Urinary bladder (tissue), 4 donors: ENCODE data around the gene LKAAEAR1. TPM values are rescaled to one million over a fixed set of nuclear protein-coding genes. Genes with fewer than 3 reads are reported as not detected.
"Not testable (repeated sequence)": the region's sequence is repeated elsewhere in the genome, so short reads cannot be mapped to it uniquely, and the experiment has no call there.

Experiments
- DNase-seq: peaks from one replicate; pipeline ENCODE4 v3.0.0-alpha.2; 2015; ENCODE audit errors: extremely low spot score
- H3K27ac ChIP-seq: one replicate; pipeline ENCODE4 v1.5.1; 2013; ENCODE audit warnings: low read depth, mild to moderate bottlenecking, moderate library complexity
- H3K36me3 ChIP-seq: one replicate; pipeline ENCODE4 v1.6.1; 2013; ENCODE audit warnings: mild to moderate bottlenecking, moderate library complexity; ENCODE audit not compliant: insufficient read depth
- H3K4me1 ChIP-seq: one replicate; pipeline ENCODE4 v1.6.1; 2013; ENCODE audit warnings: mild to moderate bottlenecking, moderate library complexity; ENCODE audit not compliant: insufficient read depth
- H3K4me3 ChIP-seq: one replicate; pipeline ENCODE4 v1.5.1; 2013; ENCODE audit warnings: low read depth, low read length
- WGBS: extraction: QIAGEN DNeasy Blood & Tissue Kit; methylation state at CpG from one replicate; pipeline ENCODE4 v1.1.7; 2013; 5-methylcytosine and 5-hydroxymethylcytosine counted together
- polyA plus RNA-seq: library from polyadenylated mRNA; stranded (reverse); fragments of 200-250 nt; gene quantifications from one replicate; pipeline ENCODE4 v1.2.3, GENCODE V29; 2013
- total RNA-seq: library from RNA; depleted of rRNA; stranded (reverse); fragments of >200 nt; gene quantifications from one replicate; pipeline ENCODE4 v1.2.3, GENCODE V29; 2014
- donor health status: healthy with polysubstance abuse.
- donor health status: healthy.

The LKAAEAR1 gene, protein sequence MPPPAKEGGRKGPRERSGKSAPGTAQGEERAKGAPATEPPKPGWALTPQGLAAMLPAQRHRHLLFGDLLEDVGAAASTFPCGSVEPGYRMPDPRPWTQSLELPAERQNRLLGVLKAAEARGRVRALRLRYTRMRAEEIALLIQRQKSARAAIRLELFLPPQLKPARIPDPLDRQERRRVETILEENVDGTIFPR
- total RNA-seq (not detected), polyA plus RNA-seq (0.48 TPM)

DNA sequence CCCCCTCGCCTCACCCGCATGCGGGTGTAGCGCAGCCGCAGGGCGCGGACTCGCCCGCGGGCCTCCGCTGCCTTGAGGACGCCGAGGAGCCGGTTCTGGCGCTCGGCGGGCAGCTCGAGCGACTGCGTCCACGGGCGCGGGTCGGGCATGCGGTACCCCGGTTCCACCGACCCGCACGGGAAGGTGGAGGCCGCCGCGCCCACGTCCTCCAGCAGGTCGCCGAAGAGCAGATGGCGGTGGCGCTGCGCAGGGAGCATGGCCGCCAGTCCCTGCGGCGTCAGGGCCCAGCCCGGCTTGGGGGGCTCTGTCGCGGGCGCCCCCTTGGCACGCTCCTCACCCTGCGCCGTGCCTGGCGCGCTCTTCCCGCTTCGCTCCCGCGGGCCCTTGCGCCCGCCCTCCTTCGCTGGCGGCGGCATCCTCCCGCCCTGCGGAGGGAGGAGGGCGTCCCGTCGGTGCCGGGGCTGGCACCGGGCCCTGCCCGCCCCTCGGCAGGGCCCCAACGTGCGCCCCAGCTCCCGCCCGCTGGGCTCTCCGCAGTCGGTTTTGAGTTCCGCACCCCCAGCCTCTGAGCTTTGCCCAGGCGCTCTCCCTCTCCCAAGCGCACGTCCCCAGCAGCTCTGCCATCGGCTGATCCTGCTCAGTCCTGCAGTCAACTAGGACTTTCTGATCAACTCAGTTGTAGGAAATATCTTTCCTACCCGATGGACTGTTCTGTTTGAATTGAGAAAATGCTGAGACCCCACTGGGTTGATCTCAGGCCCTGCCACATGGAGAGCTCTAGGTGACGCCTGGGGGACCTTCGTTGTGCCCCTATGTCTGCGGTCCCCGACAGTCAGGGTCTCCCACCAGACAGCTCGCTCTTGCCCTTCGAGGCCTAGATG is at the start of gene LKAAEAR1:
LKAAEAR1 (minus strand) TSS at position 595 of the 881 bp plus-strand sequence; CDS start at position 416, 179 bp downstream.
- Histone ChIP-seq H3K4me1 (no peaks in the 10 kb centered on the region), H3K36me3 (no peaks in the 10 kb centered on the region), H3K27ac (no peak within 1 kb of the TSS), H3K4me3 (peak within 1 kb of the TSS; percentile 35)
- no peak for DNase-seq
- 2% methylated on average over 86 of the region's 86 CpGs for WGBS

DNA sequence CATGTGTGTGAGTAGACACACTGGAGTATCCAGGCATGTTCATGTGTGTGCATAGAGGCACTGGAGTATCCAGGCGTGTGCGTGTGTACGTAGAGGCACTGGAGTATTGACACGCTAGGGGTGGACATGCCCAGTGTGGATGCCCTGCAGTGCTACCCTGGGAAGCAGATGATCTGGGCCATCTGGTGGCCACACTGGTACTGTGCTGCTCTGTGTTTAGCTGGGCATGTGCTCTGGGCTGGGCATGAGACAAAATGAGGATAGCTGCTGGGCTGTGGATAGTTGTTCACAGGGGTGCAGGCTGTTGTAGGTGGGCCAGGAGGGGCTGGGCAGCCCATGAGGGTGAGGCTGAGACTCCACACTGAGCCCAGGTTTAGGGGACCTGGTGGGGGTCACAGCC is 47.2 kb upstream of the LKAAEAR1 start:
- DNase-seq, result no peak
- 77% methylated on average over 4 of the region's 4 CpGs for WGBS

DNA sequence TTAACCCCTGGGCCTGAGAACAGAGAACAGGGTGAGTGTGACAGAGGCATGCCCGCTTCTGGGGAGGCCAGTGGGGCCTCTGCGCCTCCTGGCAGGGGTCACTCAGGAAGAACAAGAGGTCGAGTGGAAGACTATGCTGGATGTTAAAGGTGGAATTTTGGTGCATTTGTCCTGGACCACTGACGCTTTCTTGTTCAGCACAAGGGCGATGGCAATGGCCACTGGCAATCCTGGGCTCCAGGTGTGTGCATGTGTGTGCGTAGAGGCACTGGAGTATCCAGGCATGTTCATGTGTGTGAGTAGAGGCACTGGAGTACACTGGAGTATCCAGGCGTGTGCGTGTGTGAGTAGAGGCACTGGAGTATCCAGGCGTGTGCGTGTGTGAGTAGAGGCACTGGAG is 46.7 kb upstream of the LKAAEAR1 start:
- Histone ChIP-seq H3K4me1 (no peaks in the 10 kb centered on the region), H3K36me3 (no peaks in the 10 kb centered on the region), H3K4me3 (no peak overlapping the region), H3K27ac (no peak overlapping the region)
- 83% methylated on average over 10 of the region's 10 CpGs for WGBS
- no peak for DNase-seq

More for the DNA sequence above, 47.2 kb upstream of the LKAAEAR1 start:
- Histone ChIP-seq H3K27ac (no peak overlapping the region), H3K36me3 (no peaks in the 10 kb centered on the region), H3K4me1 (no peaks in the 10 kb centered on the region), H3K4me3 (no peak overlapping the region)

DNA sequence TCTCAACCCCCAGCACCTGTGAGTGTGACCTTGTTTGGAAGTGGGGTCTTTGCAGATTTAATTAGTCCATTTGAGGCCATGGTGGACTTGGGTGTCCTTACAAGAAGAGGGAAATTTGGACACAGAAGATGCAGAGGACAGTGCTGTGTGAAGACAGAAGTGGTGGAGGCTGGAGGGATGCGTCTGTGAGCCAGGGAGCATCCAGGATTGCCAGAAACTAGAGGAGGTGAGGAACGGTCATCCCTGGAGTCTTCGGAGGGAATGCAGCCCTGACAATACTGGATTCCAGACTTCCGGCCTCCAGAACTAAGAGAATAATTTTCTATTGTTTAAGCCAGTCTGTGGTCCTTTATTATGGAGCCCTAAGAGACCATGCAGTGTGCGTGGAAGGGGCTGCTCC is 46.1 kb upstream of the LKAAEAR1 start:
- no peak for DNase-seq
- no peaks in the 10 kb centered on the region for H3K4me1 ChIP-seq
- WGBS, result 65% methylated on average over 5 of the region's 5 CpGs
- no peaks in the 10 kb centered on the region for H3K36me3 ChIP-seq
- H3K27ac ChIP-seq, result no peak overlapping the region
- no peak overlapping the region for H3K4me3 ChIP-seq

DNA sequence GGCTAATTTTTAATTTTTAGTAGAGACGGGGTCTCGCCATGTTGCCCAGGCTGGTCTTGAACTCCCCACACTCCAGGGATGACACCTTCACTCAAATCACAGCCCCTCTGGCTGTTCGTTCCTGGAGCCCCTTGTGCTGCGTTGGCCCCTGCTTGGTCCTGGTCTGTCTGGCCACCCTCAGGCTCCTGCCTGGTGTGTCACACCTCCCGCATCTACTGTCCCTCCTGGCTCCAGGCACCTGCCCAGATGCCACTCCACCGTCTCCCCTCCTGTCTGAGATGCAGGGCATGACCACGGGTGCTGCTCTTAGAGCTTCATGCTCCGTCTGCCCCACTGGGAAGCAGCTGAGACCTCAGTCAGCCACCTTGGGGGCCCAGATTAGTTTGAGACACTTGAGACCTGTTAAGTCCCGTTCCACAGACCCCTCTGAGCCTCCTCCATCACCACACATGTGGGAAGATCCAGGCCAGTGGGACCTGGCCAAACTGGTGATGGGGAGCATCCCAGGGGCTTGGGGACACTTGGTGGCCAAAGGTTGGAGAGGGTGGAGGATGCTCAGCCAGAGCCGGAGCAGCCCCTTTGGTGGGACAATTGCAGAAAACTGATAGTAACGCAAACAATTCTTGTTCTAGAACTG is 45.1 kb upstream of the LKAAEAR1 start:
- 81% methylated on average over 11 of the region's 11 CpGs for WGBS
- DNase-seq, result no peak
- Histone ChIP-seq H3K4me3 (no peak overlapping the region), H3K4me1 (no peaks in the 10 kb centered on the region), H3K36me3 (no peaks in the 10 kb centered on the region), H3K27ac (no peak overlapping the region)

DNA sequence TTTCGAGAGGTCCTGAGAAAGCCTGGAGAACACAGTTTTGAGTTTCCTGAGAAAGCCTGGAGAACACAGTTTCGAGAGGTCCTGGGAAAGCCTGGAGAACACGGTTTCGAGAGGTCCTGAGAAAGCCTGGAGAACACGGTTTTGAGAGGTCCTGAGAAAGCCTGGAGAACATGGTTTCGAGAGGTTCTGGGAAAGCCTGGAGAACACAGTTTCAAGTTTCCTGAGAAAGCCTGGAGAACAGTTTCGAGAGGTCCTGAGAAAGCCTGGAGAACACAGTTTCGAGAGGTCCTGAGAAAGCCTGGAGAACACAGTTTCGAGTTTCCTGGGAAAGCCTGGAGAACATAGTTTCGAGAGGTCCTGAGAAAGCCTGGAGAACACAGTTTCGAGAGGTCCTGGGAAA is 39.3 kb upstream of the LKAAEAR1 start:
- H3K36me3 ChIP-seq, H3K27ac ChIP-seq, DNase-seq, H3K4me1 ChIP-seq, H3K4me3 ChIP-seq: not testable (repeated sequence)
- 83% methylated on average over 11 of the region's 11 CpGs for WGBS

DNA sequence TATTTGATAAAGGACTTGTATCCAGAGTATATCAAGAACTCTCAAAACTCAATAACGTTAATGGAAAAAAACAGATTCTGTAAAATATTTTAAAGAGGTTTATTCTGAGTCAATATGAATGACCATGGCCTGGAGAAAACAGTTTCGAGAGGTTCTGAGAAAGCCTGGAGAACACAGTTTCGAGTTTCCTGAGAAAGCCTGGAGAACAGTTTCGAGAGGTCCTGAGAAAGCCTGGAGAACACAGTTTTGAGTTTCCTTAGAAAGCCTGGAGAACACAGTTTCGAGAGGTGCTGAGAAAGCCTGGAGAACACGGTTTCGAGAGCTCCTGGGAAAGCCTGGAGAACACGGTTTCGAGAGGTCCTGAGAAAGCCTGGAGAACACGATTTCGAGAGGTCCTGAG is 38.7 kb upstream of the LKAAEAR1 start:
- not testable (repeated sequence) for DNase-seq, H3K4me3 ChIP-seq, H3K27ac ChIP-seq, H3K4me1 ChIP-seq, H3K36me3 ChIP-seq
- 83% methylated on average over 11 of the region's 11 CpGs for WGBS

DNA sequence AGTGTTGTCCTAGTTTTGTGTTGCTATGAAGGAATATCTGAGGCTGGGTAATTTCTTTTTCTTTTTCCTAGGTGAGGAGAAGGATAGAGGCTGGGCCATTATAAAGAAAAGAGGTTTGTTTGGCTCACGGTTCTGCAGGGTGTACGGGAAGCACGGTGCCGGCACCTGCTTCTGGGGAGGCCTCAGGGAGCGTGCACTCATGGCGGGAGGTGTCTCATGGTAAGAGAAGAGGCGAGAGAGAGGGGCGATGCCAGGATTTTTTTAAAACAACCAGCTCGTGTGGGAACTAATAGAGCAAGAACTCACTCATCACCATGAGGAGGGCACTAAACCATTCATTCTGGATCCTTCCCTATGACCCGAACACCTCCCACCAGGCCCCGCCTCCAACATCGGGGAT is 37.4 kb upstream of the LKAAEAR1 start:
- no peak overlapping the region for H3K4me3 ChIP-seq
- no peak for DNase-seq
- H3K27ac ChIP-seq, result no peak overlapping the region
- no peaks in the 10 kb centered on the region for H3K4me1 ChIP-seq
- 84% methylated on average over 12 of the region's 12 CpGs for WGBS
- no peaks in the 10 kb centered on the region for H3K36me3 ChIP-seq

DNA sequence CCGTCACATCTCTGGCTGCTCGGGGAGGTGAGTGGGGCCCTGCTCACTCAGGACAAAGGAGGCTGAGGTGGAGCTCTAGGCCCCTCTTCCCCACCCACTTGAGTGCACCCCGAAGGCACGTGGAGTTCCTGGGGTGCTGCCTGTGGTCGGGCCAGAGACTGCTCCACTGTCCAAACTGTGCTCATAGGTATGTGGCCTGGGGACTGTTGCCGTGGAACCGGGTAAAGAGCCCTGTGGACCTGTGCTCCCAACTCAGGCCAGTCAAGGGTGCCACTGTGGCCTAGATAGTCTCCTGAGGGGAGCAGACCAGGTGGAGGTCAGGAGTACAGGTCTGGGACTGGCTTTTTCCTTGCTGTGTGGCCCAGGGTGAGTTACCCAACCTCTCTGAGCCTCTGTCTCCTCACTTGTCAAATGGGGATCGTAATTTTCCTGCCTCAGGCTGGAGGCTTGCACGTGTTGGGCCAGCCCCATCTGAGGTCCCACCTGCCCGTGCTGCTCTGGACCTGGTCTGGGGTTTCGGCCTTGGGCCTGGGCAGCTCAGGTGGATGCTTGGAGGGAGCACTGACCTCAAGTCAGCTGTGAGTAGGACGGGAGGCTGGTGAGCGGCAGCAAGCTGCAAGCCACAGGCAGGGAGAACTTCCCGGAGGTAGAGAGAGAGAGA is 35.6 kb upstream of the LKAAEAR1 start:
- H3K4me3 ChIP-seq, result no peak overlapping the region
- no peak overlapping the region for H3K27ac ChIP-seq
- 62% methylated on average over 14 of the region's 14 CpGs for WGBS
- no peaks in the 10 kb centered on the region for H3K36me3 ChIP-seq
- H3K4me1 ChIP-seq, result no peaks in the 10 kb centered on the region
- DNase-seq, result no peak

DNA sequence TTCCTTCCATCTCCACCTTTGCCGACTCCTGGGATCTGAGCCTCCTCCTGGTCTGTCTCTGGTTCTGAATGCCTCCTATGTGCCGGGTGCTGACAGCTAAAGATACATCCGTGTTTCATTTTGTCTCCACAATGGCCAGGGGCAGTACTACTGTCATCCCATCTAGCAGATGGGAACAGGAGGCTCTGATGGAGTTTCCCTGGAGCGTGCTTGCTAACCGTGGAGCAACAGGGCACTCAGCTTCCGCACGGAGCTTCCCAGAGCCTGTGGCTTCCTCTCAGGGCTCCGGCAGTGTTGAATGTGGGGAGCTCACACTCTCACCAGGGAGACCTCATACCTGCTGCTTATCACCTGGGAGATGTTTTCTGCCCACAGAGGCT is 35.1 kb upstream of the LKAAEAR1 start:
- H3K36me3 ChIP-seq, result no peaks in the 10 kb centered on the region
- 74% methylated on average over 8 of the region's 8 CpGs for WGBS
- no peak overlapping the region for H3K4me3 ChIP-seq
- DNase-seq, result no peak
- H3K4me1 ChIP-seq, result no peaks in the 10 kb centered on the region
- H3K27ac ChIP-seq, result no peak overlapping the region

DNA sequence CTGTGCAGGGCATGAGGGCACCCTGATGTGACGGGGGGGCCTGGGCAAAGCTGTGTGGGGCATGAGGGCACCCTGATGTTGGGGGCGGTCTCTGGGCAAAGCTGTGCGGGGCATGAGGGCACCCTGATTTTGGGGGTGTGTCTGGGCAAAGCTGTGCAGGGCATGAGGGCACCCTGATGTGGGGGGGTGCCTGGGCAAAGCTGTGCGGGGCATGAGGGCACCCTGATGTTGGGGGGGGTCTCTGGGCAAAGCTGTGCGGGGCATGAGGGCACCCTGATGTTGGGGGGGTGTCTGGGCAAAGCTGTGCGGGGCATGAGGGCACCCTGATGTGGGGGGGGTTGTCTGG is 33.2 kb upstream of the LKAAEAR1 start:
- H3K4me1 ChIP-seq, H3K27ac ChIP-seq, DNase-seq, H3K36me3 ChIP-seq, H3K4me3 ChIP-seq: not testable (repeated sequence)
- 68% methylated on average over 5 of the region's 6 CpGs for WGBS

DNA sequence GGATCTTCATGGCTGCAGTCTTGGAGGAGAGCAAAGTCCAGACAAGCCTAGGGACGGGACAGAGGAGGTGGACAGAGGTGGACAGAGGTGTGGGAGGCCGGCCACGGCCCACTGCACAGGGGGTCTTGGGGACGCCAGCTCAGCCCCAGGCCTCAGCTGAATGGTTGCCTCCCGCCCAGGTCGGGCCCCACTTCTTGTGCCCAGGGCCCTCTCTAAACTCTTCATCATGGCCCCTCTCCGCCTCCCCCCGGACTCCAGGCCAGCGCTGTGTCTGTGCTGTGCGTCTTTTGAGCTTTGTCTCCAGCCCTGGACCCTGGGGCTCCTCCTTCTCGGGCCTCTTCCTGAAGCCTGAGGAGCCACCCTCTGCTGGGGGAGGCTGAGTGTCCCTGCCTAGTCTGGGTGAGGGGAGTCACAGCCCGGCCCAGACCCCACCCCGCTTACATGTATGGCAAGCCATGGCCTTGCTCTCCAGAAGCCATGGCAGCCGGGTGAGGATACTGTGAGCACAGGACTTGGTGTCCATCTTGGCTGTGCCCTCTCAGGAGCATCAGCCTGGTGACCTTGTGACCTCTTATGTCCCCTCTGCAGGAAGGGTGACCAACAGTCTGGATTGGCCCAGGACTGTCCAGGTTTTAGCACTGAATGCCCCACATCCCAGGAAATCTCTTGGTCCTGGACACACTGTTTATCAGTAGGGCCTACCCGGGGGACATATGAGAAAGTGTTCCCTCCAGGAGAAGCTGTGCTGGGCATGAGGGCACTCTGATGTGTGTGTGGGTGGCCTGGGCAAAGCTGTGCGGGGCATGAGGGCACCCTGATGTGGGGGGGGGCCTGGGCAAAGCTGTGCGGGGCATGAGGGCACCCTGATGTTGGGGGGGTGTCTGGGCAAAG is 32.6 kb upstream of the LKAAEAR1 start:
- Histone ChIP-seq H3K4me1 (no peaks in the 10 kb centered on the region), H3K27ac (no peak overlapping the region), H3K36me3 (no peaks in the 10 kb centered on the region), H3K4me3 (no peak overlapping the region)
- whole genome bisulfite sequencing, result 83% methylated on average over 17 of the region's 17 CpGs
- DNase-seq, result no peak

DNA sequence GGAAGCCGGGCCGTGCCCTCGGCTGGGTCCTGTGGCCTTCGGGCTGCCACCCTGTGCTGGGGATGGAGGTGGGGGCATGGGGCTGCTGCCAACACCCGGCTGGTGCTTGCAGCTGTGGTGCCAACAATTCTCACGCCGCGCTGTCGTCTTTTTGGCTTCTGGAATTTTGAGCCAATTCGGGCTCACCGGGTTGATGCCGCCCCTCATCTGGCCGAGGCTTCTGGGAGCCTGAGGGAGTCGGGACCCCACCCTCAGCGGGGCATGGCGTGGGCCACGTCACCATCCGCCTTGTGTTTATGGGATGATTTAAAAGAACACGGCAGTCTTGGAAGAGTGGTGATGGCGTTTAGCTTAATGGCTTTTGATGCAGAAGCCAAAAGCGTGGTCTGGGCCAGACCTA is 31.8 kb upstream of the LKAAEAR1 start:
- Histone ChIP-seq H3K4me3 (no peak overlapping the region), H3K4me1 (no peaks in the 10 kb centered on the region), H3K36me3 (no peaks in the 10 kb centered on the region), H3K27ac (no peak overlapping the region)
- no peak for DNase-seq
- WGBS, result 76% methylated on average over 21 of the region's 21 CpGs
